GM21360 (cell line): Measurements from ENCODE around the gene ACOT8.
"Not testable (repeated sequence)": the region's sequence is repeated elsewhere in the genome, so short reads cannot be mapped to it uniquely, and the experiment has no call there.

ENCODE experiments used
- ATAC-seq: cut with Tn5 transposase; IDR thresholded peaks from one replicate; pipeline ENCODE4 v1.9.1; 2021; ENCODE audit warnings: mild to moderate bottlenecking, moderate library complexity; ENCODE audit not compliant: unreplicated experiment

Gene ACOT8

DNA sequence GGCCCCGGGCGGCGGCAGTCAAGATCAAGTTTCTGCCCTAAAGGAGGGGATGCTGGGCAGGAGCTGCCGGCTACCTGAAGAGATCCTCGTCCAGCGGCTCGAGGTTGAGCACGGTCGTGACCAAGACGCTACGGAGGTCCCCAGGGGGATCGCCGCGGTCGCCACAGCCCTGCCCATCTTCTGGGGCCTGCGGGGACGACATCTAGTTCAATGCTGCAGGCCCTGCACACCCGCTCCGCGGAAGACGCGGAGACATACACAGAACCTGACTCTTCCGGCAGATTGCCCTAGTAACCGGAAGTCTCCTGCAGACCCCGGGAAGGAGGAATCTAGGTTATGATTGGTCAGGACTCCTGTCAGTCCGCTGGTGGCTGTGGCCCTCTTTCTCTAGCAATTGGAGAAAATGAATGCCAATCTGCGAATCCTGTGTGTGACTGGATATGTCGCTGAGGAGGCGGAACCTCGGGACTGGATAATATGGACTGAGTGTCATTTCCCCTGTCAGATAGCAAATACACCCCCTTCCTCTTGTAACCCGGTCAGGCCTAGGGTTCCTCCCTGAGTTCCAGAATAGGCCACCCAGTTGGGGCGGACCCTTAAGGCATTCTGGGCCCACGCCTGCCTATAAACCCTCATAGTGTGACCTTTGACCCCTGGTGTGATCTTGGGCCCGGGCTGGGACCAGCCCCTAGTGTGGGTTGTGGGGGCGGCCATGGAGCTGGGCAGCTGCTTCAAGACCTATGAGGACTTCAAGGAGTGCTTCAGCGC is at the start of gene ACOT8, which contains the start of gene ZSWIM3:
TSS of gene ACOT8 (minus strand) at position 279 of the 768 bp plus-strand sequence. CDS start at position 202, 77 bp downstream.
TSS of gene ZSWIM3 (plus strand) at position 501 of the 768 bp plus-strand sequence. CDS start at position 713, 212 bp downstream.
- ATAC-seq = peak; percentile 94

DNA sequence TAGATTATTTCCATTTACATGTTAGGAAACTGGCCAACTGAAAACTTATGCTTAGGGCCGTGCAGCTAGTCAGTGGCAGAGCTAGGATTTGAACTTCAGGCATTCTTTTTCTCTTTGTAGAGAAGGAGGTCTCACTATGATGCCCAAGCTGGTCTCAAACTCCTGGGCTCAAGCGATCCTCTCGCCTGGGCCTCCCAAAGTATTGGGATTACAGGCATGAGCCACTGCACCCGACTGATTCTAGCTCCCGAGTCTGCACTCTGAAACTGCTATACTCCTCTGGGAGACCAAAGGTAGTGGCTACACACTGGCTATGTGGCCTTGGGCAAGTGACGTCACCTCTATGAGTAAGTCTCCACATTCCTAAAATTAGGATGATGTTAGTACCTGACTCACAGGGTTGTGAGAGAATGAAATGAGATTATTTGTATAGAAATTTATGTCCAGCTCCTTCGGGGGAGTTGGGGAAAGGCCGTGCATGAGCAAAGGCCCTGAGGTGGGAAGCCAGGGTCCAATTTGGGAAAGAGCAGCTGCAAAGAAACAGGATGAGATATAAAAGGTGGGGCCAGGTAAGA is 48.4 kb upstream of the ACOT8 start:
- ATAC-seq = no peak

DNA sequence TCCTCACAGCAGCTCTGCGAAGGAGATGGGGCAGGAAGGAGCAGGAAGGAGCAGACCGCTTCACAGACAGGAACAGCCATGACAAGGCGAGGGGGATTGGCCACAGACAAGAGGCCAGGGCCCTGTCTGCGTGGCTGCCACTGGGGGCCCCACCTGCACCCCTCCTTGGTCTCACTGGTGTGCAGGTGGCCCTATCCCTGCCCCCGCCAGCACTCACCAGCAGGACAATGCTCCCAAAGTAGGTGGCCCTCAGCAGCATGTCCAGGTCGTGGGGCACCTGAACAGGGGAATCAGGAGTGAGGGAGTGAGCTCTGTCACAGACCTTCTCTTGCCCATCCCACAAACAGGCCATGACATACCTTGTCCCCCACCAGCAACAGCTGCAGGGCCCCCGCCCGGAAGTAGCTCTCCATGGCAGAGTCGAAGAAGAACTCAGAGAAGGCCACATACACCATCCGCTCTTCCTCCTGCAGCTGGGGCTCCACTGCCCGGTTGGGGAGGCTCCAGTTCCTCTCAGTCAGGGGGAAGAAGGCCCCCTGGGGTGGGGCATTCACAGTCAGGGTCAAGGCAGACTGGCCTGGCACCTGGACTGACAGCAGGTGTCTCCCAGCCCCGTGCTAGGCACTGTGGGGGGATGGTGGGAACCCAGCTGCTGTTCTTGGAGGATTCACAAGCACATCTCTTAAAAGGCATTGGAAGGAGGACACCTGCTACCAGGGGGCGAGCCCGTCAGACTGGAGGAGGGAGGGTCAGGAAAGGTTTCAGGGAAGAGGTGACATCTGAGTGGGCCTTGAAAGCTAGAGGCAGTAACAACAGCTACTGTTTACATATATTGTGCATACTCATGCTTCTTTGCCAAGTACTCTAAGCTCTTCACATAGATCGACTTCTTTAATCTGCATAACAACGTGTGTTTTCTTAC is 47.7 kb upstream of the ACOT8 start:
- no peak for ATAC-seq

DNA sequence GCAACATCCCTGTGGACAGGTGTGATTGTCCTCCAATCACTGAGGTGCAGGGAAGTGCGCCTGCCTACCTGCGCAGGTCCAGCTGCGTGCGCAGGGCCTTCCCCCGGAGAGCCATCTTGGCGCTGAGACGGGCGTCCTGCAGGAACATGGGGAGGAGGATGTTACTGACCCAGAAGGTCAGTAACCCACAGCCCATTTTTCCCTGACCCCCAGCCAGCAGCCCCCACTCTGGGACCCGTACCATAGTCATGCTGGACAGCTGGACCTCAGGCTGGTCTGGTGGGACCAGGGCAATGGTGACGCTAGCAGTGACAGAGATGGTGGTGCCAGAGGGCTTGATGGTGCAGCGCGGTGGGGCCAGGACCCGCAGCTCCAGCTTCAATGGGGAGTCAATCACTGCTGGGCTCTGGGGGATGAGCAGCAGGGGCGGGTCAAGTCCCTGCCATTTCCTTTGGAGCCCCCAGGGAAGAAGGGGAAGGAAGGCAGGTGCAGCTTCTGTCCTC is 45.1 kb upstream of the ACOT8 start:
- ATAC-seq = no peak

DNA sequence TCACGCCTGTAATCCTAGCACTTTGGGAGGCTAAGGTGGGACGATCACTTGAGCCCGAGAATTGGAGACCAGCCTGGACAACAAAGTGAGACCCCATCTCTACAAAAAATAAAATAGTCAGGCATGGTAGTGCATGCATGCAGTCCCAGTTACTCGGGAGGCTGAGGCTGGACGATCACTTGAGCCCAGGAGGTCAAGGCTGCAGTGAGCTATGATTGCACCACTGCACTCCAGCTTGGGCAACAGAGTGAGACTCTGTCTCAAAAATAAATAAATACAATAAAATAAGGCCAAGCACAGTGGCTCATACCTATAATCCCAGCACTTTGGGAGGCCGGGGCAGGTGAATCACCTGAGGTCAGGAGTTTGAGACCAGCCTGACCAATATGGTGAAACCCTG is 44.1 kb upstream of the ACOT8 start:
- not testable (repeated sequence) for ATAC-seq

DNA sequence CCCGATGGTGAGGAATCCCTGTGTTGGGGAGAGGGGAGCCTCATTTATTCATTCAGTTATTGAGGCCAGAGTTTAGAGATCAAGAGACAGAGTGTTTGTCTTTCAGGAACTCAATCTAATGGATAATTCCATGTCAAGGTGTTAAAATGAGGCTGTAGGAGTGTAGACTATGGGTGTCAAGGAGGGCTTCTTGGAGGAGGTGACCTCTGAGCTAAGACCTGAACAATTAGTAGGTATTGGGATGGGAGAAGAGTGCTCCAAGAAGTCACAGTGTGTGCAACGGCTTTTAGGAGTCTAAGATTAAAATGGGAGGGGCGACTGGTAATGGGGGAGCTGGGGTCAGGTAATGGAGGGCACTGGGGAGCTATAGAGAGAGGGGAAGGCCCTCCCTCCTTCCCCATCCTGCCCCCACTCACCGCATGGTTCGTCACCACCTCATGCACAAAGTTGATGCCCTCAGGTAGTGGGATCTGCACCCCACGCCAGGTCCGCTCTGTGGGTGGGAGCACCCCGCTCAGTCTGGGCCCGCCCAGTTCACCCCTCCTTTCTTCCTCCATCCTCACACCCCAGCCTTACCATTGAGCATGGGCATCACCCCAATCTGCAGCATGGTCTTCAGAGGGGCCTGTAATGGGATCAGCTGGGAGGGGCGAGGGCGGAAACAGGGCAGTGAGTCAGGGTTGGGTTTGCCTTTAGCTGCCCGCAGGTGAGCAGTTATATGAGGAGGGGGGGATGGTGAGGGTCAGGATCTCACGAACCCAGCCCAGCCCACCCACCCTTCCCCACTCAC is 42.0 kb upstream of the ACOT8 start:
- no peak for ATAC-seq

DNA sequence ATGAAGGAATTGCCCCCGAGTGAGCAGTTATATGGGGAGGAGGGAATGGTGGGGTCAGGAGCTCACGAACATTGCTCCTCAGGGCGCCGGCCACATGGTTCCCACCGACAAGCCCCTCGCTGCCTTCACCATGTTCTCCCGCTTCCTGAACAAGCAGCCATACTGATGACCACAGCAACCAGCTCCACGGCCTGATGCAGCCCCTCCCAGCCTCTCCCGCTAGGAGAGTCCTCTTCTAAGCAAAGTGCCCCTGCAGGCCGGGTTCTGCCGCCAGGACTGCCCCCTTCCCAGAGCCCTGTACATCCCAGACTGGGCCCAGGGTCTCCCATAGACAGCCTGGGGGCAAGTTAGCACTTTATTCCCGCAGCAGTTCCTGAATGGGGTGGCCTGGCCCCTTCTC is 41.1 kb upstream of the ACOT8 start:
- ATAC-seq = no peak

DNA sequence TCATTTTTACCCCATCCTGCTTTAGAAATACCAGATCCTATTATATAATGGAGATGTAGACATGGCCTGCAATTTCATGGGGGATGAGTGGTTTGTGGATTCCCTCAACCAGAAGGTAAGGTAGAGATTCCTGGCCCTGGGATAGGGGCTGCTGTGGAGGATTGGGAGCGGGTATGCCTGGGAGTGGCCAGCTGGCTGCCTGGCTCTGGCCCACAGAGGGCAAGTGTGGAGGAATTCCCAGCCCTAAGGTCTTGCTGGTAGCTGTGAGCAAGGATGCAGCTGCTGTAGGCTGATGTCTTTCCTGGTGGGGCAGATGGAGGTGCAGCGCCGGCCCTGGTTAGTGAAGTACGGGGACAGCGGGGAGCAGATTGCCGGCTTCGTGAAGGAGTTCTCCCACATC is 40.5 kb upstream of the ACOT8 start:
- no peak for ATAC-seq

DNA sequence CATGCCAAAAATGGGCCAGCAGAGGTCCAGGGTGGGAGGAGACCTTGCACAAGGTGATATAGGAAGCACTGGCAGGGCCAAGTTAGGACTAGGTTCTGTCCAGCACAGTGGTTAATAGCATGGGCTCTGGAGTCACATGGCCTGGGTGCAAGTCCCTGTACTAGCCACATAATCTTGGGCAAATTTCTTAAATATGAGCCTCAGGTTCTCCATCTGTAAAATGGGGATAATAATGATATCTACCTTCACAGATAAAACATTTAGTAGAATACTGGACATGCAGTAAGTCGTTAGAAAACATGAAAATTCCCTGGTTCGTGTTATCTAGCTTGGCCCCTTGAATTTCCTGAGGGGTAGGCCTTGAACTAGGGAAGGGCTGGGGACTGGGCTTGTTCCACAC is 40.1 kb upstream of the ACOT8 start:
- ATAC-seq = no peak

DNA sequence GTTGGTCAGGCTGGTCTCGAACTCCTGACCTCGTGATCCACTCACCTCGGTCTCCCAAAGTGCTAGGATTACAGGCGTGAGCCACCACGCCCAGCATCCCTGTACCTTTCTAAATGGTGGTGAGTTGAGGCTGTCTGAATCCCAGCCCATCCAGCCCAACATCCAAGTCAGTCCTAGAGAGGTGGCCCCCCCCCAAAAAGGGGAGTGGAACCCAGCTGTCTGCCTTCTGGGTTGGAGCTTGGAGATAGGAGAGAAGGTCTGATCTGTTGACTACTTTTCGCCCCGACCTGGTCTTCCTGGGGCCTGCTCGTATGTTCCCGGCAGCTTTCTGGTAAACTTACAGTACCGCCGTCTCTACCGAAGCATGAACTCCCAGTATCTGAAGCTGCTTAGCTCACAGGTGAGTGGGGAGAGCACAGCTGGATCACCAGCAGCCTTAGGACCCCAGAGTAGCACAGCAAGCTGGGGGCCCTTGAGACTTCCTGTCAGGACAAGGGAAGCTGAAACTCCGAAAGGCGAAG is 39.5 kb upstream of the ACOT8 start:
- no peak for ATAC-seq

DNA sequence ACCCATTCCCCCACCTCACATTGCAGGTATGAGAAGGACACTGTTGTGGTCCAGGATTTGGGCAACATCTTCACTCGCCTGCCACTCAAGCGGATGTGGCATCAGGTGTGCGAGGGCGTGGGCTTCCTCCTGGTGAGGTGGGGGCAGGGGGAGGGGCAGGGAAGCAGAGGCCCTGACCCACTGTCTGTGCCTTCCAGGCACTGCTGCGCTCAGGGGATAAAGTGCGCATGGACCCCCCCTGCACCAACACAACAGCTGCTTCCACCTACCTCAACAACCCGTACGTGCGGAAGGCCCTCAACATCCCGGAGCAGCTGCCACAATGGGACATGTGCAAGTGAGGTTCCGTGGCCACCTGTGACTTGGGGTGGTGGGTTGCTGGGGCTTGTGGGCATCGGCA is 37.6 kb upstream of the ACOT8 start:
- no peak for ATAC-seq

DNA sequence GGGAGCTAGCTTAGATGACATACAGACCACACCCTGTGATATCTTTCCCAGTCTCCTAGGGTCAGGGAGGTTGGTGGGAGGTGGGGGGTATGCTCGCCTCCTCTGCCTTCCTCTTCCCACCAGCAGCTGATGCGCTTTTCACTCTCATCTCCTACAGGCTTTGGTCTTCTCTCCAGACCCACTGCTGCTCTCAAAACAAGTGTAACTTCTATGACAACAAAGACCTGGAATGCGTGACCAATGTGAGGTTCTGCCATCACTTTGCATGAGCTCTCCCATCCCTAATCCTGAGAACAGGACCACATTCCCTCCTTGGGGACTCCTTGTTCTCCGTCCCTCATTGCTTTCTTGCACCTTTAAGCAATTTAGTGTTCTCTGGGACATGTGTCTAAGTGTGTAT is 36.6 kb upstream of the ACOT8 start:
- ATAC-seq = no peak

DNA sequence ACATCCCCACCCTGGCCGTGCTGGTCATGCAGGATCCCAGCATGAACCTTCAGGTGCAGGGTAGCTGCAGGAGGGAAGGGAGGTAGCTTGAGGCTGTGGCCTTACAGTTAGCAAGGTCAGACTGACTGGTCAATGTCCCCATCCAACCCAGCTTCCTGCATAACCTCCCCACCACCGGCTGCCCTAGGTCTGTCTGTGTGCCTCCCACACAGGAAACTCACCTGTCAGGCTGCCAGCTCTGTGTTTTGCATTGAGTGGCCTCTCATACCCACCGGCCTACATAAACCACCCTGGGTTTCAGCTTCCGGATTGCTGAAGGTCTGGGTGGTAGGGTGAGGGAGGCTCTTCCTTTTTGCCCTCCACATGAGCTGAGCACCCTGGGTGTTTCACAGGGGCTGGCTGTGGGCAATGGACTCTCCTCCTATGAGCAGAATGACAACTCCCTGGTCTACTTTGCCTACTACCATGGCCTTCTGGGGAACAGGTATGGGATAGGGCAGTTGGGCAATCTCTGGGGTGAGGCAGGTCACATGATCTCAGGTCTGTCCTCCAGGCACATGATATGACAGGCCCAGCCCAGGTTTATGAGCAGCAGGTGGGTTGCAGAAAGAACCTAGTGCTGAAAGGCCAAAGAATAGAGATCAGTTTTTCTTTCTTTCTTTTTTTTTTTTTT is 35.8 kb upstream of the ACOT8 start:
- no peak for ATAC-seq

DNA sequence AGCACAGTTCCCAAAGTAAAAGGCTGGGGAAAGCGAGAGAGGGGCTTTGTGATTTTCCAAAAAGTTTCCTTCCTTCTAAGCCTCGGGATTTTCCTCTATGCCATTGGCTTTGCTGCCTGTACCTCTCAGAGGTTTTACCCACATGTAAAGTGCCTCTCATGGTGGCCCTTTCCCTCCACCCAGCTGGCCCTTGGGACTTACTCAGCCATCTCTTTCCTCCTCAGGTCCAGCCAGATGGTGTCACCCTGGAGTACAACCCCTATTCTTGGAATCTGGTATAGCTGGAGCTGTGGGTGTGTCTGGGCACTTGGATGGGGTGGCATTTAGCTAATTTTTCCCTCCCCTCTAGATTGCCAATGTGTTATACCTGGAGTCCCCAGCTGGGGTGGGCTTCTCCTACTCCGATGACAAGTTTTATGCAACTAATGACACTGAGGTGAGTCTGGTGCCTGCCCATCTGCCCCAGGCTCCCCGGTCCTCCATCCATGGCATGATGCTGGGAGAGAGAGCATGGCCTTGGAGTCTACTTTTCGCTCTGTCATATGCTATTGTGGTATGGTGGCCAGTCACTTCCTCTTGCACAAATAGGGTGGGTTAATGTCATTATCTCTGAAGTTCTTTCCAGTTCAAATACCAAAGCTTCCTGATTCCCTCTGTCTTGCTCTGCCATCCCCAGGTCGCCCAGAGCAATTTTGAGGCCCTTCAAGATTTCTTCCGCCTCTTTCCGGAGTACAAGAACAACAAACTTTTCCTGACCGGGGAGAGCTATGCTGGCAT is 35.0 kb upstream of the ACOT8 start:
- ATAC-seq = no peak

DNA sequence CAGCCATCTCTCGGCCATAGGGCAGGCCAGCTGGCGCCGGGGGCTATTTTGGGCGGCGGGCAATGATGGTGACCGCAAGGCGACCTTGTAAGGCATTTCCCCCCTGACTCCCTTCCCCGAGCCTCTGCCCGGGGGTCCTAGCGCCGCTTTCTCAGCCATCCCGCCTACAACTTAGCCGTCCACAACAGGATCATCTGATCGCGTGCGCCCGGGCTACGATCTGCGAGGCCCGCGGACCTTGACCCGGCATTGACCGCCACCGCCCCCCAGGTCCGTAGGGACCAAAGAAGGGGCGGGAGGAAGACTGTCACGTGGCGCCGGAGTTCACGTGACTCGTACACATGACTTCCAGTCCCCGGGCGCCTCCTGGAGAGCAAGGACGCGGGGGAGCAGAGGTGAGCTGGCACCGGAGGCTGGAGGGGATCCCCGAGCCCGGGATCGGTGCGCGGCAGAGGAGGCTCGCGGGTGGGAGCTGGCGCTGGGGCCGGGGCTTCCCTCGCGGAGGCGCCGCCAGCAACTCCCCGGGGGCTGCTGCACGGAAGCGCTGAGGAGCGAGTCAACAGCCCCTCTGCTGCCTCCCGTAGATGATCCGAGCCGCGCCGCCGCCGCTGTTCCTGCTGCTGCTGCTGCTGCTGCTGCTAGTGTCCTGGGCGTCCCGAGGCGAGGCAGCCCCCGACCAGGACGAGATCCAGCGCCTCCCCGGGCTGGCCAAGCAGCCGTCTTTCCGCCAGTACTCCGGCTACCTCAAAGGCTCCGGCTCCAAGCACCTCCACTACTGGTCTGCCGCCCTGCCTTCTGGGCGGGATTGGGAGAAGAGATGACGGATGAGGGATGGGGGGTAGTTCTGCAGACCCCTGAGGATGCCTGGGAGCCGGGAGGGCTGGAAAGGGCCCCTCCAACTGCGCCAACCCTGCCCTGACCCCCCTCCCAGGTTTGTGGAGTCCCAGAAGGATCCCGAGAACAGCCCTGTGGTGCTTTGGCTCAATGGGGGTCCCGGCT is 34.1 kb upstream of the ACOT8 start, which contains the start of the genes CTSA and NEURL2:
TSS of gene CTSA (plus strand) at position 351 of the 999 bp plus-strand sequence. CDS start at position 585, 234 bp downstream.
TSS of gene NEURL2 (minus strand) at position 224 of the 999 bp plus-strand sequence. CDS start at position 7, 217 bp downstream.
- peak; percentile 69 for ATAC-seq

DNA sequence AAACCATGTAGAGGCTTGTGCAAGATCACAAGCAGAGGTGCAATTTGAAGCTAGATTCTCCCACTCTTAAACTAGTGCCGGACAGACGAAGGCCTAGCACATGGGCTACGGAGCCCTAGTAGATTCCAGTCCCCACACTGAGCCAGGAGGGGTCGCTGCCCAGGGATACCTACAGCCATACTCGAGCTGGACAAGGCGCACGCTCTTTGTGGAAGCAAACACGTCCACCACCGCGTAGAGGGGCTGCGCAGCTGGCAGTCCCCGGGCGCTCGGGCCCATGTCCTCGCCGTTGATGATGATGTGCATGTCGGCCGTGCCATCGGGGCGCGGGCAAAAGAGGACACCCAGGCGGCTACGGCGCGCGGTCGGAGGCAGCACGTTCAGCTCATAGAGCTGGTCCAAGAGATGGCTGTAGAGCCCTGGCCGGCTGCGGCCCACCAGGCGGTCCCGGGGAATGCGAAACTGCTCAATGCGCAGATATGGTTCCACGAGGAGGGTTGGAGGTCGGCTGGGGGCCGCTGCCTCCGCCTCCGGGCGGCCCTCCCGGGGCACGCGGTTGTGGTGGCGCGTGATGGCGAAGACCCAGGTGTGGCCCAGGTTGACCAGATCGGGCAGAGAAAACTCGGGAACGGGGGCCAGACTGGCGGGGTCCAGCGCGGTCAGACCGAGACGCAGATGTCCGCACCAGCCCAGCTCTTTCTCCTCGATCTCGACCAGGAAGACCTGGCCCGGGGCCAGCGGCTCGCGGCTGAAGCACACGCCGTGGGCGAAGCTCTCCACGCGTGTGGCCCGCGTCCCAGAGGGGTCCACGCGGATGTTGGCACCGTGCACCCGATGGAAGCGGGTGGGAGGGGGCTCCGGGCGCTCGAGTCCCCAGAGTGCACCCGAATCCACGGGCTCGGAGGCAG is 33.1 kb upstream of the ACOT8 start:
- ATAC-seq = no peak
